HepG2 (cell line): ENCODE data around the gene RABGGTA. TPM values are rescaled to one million over a fixed set of nuclear protein-coding genes. Genes with fewer than 3 reads are reported as not detected.

Experiments used
- CBFB ChIP-seq: sonication (generic); formaldehyde crosslinking; IDR thresholded peaks from 2 replicates; pipeline ENCODE4 v1.4.0; 2020; ENCODE audit warnings: missing genetic modification reagents
- LCORL ChIP-seq, 2 experiments: fragments of 450-650 bp in 1 of 2; sonication (generic) in 1 of 2; formaldehyde crosslinking in 1 of 2; IDR thresholded peaks; 2 replicates each; pipeline versions ENCODE4 v1.5.0 to v1.6.1; 2017 to 2020; ENCODE audit warnings: antibody characterized with exemption in 1 of 2, missing genetic modification reagents in 1 of 2
- MAFF ChIP-seq: IDR thresholded peaks from 2 replicates; pipeline ENCODE4 v1.6.1; 2011; ENCODE audit warnings: low read depth, low read length, improper control_type of control experiment
- MYNN ChIP-seq: sonication (generic); formaldehyde crosslinking; IDR thresholded peaks from 2 replicates; pipeline ENCODE4 v1.4.0; 2020; ENCODE audit warnings: mild to moderate bottlenecking, low read depth, missing genetic modification reagents
- ZBTB38 ChIP-seq: sonication (generic); formaldehyde crosslinking; IDR thresholded peaks from 2 replicates; pipeline ENCODE4 v1.5.1; 2020; ENCODE audit warnings: mild to moderate bottlenecking, missing genetic modification reagents
- ZKSCAN1 ChIP-seq: fragments of 150-350 bp; IDR thresholded peaks from 2 replicates; pipeline ENCODE4 v1.6.1; 2014; ENCODE audit warnings: low read length
- ZNF589 ChIP-seq: sonication (generic); formaldehyde crosslinking; conservative IDR thresholded peaks from 2 replicates; pipeline ENCODE4 v1.8.0; 2022; ENCODE audit warnings: mild to moderate bottlenecking, moderate library complexity, missing genetic modification reagents
- ZNF772 ChIP-seq: sonication (generic); formaldehyde crosslinking; IDR thresholded peaks from 2 replicates; pipeline ENCODE4 v1.5.0; 2020; ENCODE audit warnings: mild to moderate bottlenecking, missing genetic modification reagents
- ZNF775 ChIP-seq: sonication (generic); formaldehyde crosslinking; IDR thresholded peaks from 2 replicates; pipeline ENCODE4 v1.4.0; 2020; ENCODE audit warnings: missing genetic modification reagents, mild to moderate bottlenecking, moderate library complexity, borderline replicate concordance
- ZSCAN31 ChIP-seq: sonication (generic); formaldehyde crosslinking; IDR thresholded peaks from 2 replicates; pipeline ENCODE4 v1.5.0; 2020; ENCODE audit warnings: low read depth, mild to moderate bottlenecking, missing genetic modification reagents
- ZZZ3 ChIP-seq: sonication (generic); formaldehyde crosslinking; IDR thresholded peaks from 2 replicates; pipeline ENCODE4 v1.4.0; 2020; ENCODE audit warnings: missing genetic modification reagents, mild to moderate bottlenecking, borderline replicate concordance
- polyA plus RNA-seq, 8 experiments: library from polyadenylated mRNA; depleted of rRNA in 3 of 8; stranded (reverse) in 7 of 8; unstranded in 1 of 8; fragments of >200 nt; fragmentation: Illumina TruSeq in 4 of 8; extraction: Trizol in 4 of 8; gene quantifications; 2 replicates each; pipeline versions ENCODE4 v1.2.1 to v1.2.3, GENCODE V29; 2011 to 2016; ENCODE audit warnings: low read depth in 4 of 8, missing spikeins in 1 of 8, mixed read lengths in 1 of 8; ENCODE audit not compliant: insufficient read depth in 1 of 8
- total RNA-seq, 5 experiments: library from RNA; depleted of rRNA; stranded (reverse); fragments of >200 nt; fragmentation: Illumina TruSeq; extraction: Trizol; gene quantifications; 2 replicates each; pipeline ENCODE4 v1.2.3, GENCODE V29; 2016; ENCODE audit warnings: low read depth in 1 of 5
- TF ChIP-seq, protein P1 (sequence below): sonication (generic); formaldehyde crosslinking; IDR thresholded peaks from 2 replicates; pipeline ENCODE4 v1.4.0; 2020; ENCODE audit warnings: missing genetic modification reagents, low read depth, mild to moderate bottlenecking, borderline replicate concordance
- TF ChIP-seq, protein P2 (sequence below): sonication (generic); formaldehyde crosslinking; IDR thresholded peaks from 2 replicates; pipeline ENCODE4 v1.8.0; 2022; ENCODE audit warnings: missing genetic modification reagents, mild to moderate bottlenecking, inconsistent platforms, borderline replicate concordance
- TF ChIP-seq, protein P3 (sequence below): sonication (generic); formaldehyde crosslinking; IDR thresholded peaks from 2 replicates; pipeline ENCODE4 v1.9.0; 2022; ENCODE audit warnings: low read depth, missing genetic modification reagents
- TF ChIP-seq, protein P4 (sequence below): sonication (generic); formaldehyde crosslinking; IDR thresholded peaks from 2 replicates; pipeline ENCODE4 v1.4.0; 2020; ENCODE audit warnings: missing genetic modification reagents, mild to moderate bottlenecking, borderline replicate concordance
- TF ChIP-seq, protein P5 (sequence below): sonication (generic); formaldehyde crosslinking; conservative IDR thresholded peaks from 2 replicates; pipeline ENCODE4 v1.4.0; 2020; ENCODE audit warnings: missing genetic modification reagents
- TF ChIP-seq, protein P6 (sequence below): sonication (generic); formaldehyde crosslinking; IDR thresholded peaks from 2 replicates; pipeline ENCODE4 v1.4.0; 2020; ENCODE audit warnings: missing genetic modification reagents

RABGGTA gene
- total and polyA plus RNA-seq, 2 of the 13 experiments (the other 11 are each of a cell fraction or from before 2014, with no cell fraction given): 57.9 to 90.8 TPM

DNA sequence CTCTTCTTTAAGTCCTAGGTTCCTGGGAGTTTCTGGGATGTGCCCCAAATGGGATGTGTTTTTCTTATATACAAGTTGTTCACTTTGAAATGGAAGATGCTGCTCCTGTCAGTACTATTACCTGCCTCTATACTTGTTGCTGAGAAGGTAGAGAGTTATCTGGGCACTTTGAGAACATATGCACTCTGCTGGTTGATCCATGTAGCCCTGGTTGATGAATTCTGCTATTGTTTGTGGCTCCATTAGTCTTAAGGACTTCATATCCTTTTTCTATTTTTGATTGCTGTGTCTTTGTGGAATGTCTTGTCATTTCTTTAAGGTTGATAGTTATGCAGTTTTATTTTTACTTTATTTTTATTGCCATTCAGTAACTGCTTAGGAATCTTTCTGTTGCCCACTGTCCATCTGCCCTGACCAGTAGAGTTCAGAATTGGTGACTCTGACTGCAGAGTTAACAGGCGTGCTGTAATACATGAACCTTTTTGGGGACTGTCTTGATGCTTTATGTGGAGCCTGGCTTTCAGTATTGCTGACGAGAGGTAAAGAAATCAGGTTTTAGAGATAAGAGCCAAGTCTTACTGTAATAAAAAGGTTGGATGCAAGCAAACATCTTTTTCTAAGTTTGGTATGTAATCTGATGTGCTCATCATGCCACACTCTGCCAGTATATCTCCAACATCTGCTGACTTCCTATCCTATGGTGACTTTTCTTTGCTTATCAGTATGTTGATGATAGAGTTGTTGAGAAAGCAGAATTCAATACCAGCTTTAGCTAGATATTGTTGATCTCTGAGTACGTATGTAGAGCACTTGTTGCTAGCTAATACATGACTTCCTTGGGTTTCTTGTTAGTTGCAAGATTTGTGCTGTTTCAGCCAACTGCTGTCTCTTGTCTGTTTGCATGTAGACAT lies 37.0 kb downstream of the RABGGTA start (continued):
- TF ChIP-seq, protein P1, sequence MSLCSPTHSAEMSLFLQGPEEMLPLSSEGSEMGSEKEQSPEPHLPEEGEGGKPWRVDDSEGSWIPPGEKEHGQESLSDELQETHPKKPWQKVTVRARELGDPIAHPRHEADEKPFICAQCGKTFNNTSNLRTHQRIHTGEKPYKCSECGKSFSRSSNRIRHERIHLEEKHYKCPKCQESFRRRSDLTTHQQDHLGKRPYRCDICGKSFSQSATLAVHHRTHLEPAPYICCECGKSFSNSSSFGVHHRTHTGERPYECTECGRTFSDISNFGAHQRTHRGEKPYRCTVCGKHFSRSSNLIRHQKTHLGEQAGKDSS (CRISPR knock-in tag): 0 out of 2 replicates have a peak, but pooled peaks have one; percentile 39
- TF ChIP-seq, protein P2, sequence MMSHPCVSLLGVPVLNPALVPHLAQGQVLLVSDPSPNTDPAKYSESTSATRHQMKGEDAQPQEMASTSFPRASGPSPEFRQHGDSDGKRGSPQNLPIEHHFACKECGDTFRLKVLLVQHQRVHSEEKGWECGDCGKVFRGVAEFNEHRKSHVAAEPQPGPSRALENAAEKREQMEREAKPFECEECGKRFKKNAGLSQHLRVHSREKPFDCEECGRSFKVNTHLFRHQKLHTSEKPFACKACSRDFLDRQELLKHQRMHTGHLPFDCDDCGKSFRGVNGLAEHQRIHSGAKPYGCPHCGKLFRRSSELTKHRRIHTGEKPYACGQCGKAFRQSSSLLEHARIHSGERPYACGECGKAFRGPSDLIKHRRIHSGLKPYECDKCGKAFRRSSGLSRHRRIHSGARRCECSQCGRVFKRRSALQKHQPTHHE (CRISPR knock-in tag): no peak
- no peak for TF ChIP-seq ZBTB38 (CRISPR knock-in tag)
- TF ChIP-seq, protein P3, sequence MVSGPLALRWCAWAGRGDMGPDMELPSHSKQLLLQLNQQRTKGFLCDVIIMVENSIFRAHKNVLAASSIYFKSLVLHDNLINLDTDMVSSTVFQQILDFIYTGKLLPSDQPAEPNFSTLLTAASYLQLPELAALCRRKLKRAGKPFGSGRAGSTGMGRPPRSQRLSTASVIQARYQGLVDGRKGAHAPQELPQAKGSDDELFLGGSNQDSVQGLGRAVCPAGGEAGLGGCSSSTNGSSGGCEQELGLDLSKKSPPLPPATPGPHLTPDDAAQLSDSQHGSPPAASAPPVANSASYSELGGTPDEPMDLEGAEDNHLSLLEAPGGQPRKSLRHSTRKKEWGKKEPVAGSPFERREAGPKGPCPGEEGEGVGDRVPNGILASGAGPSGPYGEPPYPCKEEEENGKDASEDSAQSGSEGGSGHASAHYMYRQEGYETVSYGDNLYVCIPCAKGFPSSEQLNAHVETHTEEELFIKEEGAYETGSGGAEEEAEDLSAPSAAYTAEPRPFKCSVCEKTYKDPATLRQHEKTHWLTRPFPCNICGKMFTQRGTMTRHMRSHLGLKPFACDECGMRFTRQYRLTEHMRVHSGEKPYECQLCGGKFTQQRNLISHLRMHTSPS (CRISPR knock-in tag): no peak
- TF ChIP-seq CBFB (CRISPR knock-in tag): no peak
- TF ChIP-seq ZNF775: no peak
- no peak; the same call in 1 of the 2 replicates for TF ChIP-seq ZSCAN31 (CRISPR knock-in tag)
- TF ChIP-seq ZZZ3 (CRISPR knock-in tag): no peak
- no peak for TF ChIP-seq LCORL (IDR thresholded peaks at IDR 0.05)
- TF ChIP-seq LCORL (CRISPR knock-in tag; IDR thresholded peaks at IDR 0.05): 0 out of 2 replicates have a peak, but pooled peaks have one; percentile 16
- no peak for TF ChIP-seq ZNF772 (CRISPR knock-in tag)
- TF ChIP-seq, protein P4, sequence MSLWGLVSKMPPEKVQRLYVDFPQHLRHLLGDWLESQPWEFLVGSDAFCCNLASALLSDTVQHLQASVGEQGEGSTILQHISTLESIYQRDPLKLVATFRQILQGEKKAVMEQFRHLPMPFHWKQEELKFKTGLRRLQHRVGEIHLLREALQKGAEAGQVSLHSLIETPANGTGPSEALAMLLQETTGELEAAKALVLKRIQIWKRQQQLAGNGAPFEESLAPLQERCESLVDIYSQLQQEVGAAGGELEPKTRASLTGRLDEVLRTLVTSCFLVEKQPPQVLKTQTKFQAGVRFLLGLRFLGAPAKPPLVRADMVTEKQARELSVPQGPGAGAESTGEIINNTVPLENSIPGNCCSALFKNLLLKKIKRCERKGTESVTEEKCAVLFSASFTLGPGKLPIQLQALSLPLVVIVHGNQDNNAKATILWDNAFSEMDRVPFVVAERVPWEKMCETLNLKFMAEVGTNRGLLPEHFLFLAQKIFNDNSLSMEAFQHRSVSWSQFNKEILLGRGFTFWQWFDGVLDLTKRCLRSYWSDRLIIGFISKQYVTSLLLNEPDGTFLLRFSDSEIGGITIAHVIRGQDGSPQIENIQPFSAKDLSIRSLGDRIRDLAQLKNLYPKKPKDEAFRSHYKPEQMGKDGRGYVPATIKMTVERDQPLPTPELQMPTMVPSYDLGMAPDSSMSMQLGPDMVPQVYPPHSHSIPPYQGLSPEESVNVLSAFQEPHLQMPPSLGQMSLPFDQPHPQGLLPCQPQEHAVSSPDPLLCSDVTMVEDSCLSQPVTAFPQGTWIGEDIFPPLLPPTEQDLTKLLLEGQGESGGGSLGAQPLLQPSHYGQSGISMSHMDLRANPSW (CRISPR knock-in tag): no peak
- no peak for TF ChIP-seq ZKSCAN1
- no peak for TF ChIP-seq ZNF589
- TF ChIP-seq, protein P5, sequence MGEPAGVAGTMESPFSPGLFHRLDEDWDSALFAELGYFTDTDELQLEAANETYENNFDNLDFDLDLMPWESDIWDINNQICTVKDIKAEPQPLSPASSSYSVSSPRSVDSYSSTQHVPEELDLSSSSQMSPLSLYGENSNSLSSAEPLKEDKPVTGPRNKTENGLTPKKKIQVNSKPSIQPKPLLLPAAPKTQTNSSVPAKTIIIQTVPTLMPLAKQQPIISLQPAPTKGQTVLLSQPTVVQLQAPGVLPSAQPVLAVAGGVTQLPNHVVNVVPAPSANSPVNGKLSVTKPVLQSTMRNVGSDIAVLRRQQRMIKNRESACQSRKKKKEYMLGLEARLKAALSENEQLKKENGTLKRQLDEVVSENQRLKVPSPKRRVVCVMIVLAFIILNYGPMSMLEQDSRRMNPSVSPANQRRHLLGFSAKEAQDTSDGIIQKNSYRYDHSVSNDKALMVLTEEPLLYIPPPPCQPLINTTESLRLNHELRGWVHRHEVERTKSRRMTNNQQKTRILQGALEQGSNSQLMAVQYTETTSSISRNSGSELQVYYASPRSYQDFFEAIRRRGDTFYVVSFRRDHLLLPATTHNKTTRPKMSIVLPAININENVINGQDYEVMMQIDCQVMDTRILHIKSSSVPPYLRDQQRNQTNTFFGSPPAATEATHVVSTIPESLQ: no peak
- no peak for TF ChIP-seq MYNN (CRISPR knock-in tag)
- TF ChIP-seq, protein P6, sequence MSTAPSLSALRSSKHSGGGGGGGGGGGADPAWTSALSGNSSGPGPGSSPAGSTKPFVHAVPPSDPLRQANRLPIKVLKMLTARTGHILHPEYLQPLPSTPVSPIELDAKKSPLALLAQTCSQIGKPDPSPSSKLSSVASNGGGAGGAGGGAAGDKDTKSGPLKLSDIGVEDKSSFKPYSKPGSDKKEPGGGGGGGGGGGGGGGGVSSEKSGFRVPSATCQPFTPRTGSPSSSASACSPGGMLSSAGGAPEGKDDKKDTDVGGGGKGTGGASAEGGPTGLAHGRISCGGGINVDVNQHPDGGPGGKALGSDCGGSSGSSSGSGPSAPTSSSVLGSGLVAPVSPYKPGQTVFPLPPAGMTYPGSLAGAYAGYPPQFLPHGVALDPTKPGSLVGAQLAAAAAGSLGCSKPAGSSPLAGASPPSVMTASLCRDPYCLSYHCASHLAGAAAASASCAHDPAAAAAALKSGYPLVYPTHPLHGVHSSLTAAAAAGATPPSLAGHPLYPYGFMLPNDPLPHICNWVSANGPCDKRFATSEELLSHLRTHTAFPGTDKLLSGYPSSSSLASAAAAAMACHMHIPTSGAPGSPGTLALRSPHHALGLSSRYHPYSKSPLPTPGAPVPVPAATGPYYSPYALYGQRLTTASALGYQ (CRISPR knock-in tag): no peak
- no peak for TF ChIP-seq MAFF
